H9 (cell line): ENCODE results near the gene MYO7B. TPM values are rescaled to one million over a fixed set of nuclear protein-coding genes. Genes with fewer than 3 reads are reported as not detected.

ENCODE experiments used
- DNase-seq: peaks from one replicate; pipeline ENCODE4 v3.0.0-alpha.2; 2017
- H2AFZ ChIP-seq: one replicate; pipeline ENCODE4 v1.6.1; 2013; ENCODE audit warnings: mild to moderate bottlenecking, low read length, control low read depth, moderate library complexity
- H2AK5ac ChIP-seq: 2 replicates; pipeline ENCODE4 v1.6.1; 2013; ENCODE audit warnings: low read length, control low read depth, mixed read lengths; ENCODE audit not compliant: insufficient read length
- H2BK120ac ChIP-seq: one replicate; pipeline ENCODE4 v1.6.1; 2013; ENCODE audit warnings: low read depth, mild to moderate bottlenecking, low read length, control low read depth, inconsistent platforms; ENCODE audit not compliant: poor library complexity, severe bottlenecking
- H2BK12ac ChIP-seq: 2 replicates; pipeline ENCODE4 v1.6.1; 2013; ENCODE audit warnings: low read length, control low read depth, mixed read lengths, low read depth; ENCODE audit not compliant: insufficient read length
- H2BK15ac ChIP-seq: 2 replicates; pipeline ENCODE4 v1.6.1; 2013; ENCODE audit warnings: low read depth, low read length, control low read depth
- H2BK20ac ChIP-seq: one replicate; pipeline ENCODE4 v1.6.1; 2013; ENCODE audit warnings: low read depth, mild to moderate bottlenecking, low read length, control low read depth, inconsistent platforms; ENCODE audit not compliant: poor library complexity, severe bottlenecking
- H2BK5ac ChIP-seq: 2 replicates; pipeline ENCODE4 v1.6.1; 2013; ENCODE audit warnings: low read length, control low read depth, mixed read lengths; ENCODE audit not compliant: insufficient read length
- H3K14ac ChIP-seq: 2 replicates; pipeline ENCODE4 v1.6.1; 2013; ENCODE audit warnings: low read length, control low read depth; ENCODE audit not compliant: insufficient read depth
- H3K18ac ChIP-seq: 2 replicates; pipeline ENCODE4 v1.6.1; 2013; ENCODE audit warnings: low read depth, mild to moderate bottlenecking, mixed read lengths, low read length, control low read depth; ENCODE audit not compliant: insufficient read length
- H3K23ac ChIP-seq: 2 replicates; pipeline ENCODE4 v1.6.1; 2013; ENCODE audit warnings: low read length, control low read depth, mixed read lengths, low read depth; ENCODE audit not compliant: insufficient read length
- H3K23me2 ChIP-seq: 2 replicates; pipeline ENCODE4 v1.6.1; 2013; ENCODE audit warnings: low read depth, mild to moderate bottlenecking, mixed read lengths, low read length, control low read depth; ENCODE audit not compliant: insufficient read length, poor library complexity, severe bottlenecking
- H3K27ac ChIP-seq: 2 replicates; pipeline ENCODE4 v1.5.1; 2013; ENCODE audit warnings: low read length, control low read depth, mixed read lengths, low read depth; ENCODE audit not compliant: insufficient read length
- H3K27me3 ChIP-seq: 2 replicates; pipeline ENCODE4 v1.6.1; 2013; ENCODE audit warnings: low read length, control low read depth, inconsistent platforms; ENCODE audit not compliant: insufficient read depth
- H3K4ac ChIP-seq: 2 replicates; pipeline ENCODE4 v1.6.1; 2013; ENCODE audit warnings: low read depth, mild to moderate bottlenecking, control low read depth, inconsistent platforms, low read length, moderate library complexity
- H3K4me1 ChIP-seq: 2 replicates; pipeline ENCODE4 v1.6.1; 2013; ENCODE audit warnings: low read length, control low read depth, inconsistent platforms; ENCODE audit not compliant: insufficient read depth
- H3K4me2 ChIP-seq: 2 replicates; pipeline ENCODE4 v1.6.1; 2013; ENCODE audit warnings: low read length, control low read depth, mixed read lengths; ENCODE audit not compliant: insufficient read length, insufficient read depth
- H3K56ac ChIP-seq: 2 replicates; pipeline ENCODE4 v1.6.1; 2013; ENCODE audit warnings: low read depth, mild to moderate bottlenecking, mixed read lengths, low read length, control low read depth; ENCODE audit not compliant: insufficient read length
- H3K79me1 ChIP-seq: 2 replicates; pipeline ENCODE4 v1.6.1; 2013; ENCODE audit warnings: low read depth, mild to moderate bottlenecking, moderate library complexity, low read length, control low read depth, inconsistent platforms; ENCODE audit not compliant: insufficient read depth, poor library complexity, severe bottlenecking
- H3K79me2 ChIP-seq: 2 replicates; pipeline ENCODE4 v1.6.1; 2013; ENCODE audit warnings: low read length, control low read depth, inconsistent platforms; ENCODE audit not compliant: insufficient read depth
- H3K9ac ChIP-seq: 2 replicates; pipeline ENCODE4 v1.6.1; 2013; ENCODE audit warnings: low read length, control low read depth, mixed read lengths; ENCODE audit not compliant: insufficient read length; ENCODE audit errors: extremely low read depth
- H3K9me3 ChIP-seq: one replicate; pipeline ENCODE4 v1.6.1; 2013; ENCODE audit warnings: low read depth, low read length, inconsistent platforms; ENCODE audit not compliant: control insufficient read depth
- H3T11ph ChIP-seq: one replicate; pipeline ENCODE4 v1.6.1; 2013; ENCODE audit warnings: mild to moderate bottlenecking, low read length, control low read depth, inconsistent platforms
- H4K20me1 ChIP-seq: one replicate; pipeline ENCODE4 v1.6.1; 2013; ENCODE audit not compliant: control insufficient read depth, insufficient read length, insufficient read depth
- H4K5ac ChIP-seq: 2 replicates; pipeline ENCODE4 v1.6.1; 2013; ENCODE audit warnings: low read depth, mild to moderate bottlenecking, mixed read lengths, low read length, control low read depth; ENCODE audit not compliant: insufficient read length
- H4K8ac ChIP-seq: replicated peaks from 2 replicates; pipeline ENCODE4 v1.6.1; 2013; ENCODE audit warnings: low read length, control low read depth, mixed read lengths, low read depth; ENCODE audit not compliant: insufficient read length
- H4K91ac ChIP-seq: 2 replicates; pipeline ENCODE4 v1.6.1; 2013; ENCODE audit warnings: low read depth, mild to moderate bottlenecking, moderate library complexity, mixed read lengths, low read length, control low read depth; ENCODE audit not compliant: insufficient read length
- H3K27ac Mint-ChIP-seq, 3 experiments: 2 replicates in 2 of 3; 3 replicates in 1 of 3; pipeline ENCODE4 v1.8.0; 2020 to 2021; ENCODE audit warnings: mixed read lengths in 3 of 3, mild to moderate bottlenecking in 1 of 3, moderate library complexity in 1 of 3
- H3K27me3 Mint-ChIP-seq: 2 replicates; pipeline ENCODE4 v1.8.0; 2021; ENCODE audit warnings: low read depth, mild to moderate bottlenecking, moderate library complexity, mixed read lengths
- H3K36me3 Mint-ChIP-seq, 3 experiments: 2 replicates in 2 of 3; 3 replicates in 1 of 3; pipeline ENCODE4 v1.8.0; 2020 to 2021; ENCODE audit warnings: low read depth in 3 of 3, mixed read lengths in 3 of 3; ENCODE audit not compliant: insufficient read depth in 1 of 3
- H3K4me1 Mint-ChIP-seq, 2 experiments: 2 replicates each; pipeline ENCODE4 v1.8.0; 2020; ENCODE audit warnings: mixed read lengths in 2 of 2
- H3K4me3 Mint-ChIP-seq, 2 experiments: 2 replicates in 1 of 2; 3 replicates in 1 of 2; pipeline ENCODE4 v1.8.0; 2020 to 2021; ENCODE audit warnings: mild to moderate bottlenecking in 2 of 2, mixed read lengths in 2 of 2, moderate library complexity in 1 of 2
- H3K9me3 Mint-ChIP-seq, 2 experiments: 2 replicates in 1 of 2; 3 replicates in 1 of 2; pipeline ENCODE4 v1.8.0; 2020; ENCODE audit warnings: mild to moderate bottlenecking in 2 of 2, mixed read lengths in 2 of 2, moderate library complexity in 1 of 2
- WGBS: extraction: QIAGEN DNeasy Blood & Tissue Kit; methylation state at CpG from one replicate; pipeline ENCODE4 v1.1.7; 2013; ENCODE audit warnings: missing lambda C conversion rate, low lambda C conversion rate, mixed read lengths; ENCODE audit not compliant: insufficient read length; ENCODE audit errors: extremely low coverage; 5-methylcytosine and 5-hydroxymethylcytosine counted together
- total RNA-seq: library from RNA; stranded (reverse); gene quantifications from 2 replicates; pipeline ENCODE4 v1.2.1, GENCODE V29; 2021
- TF ChIP-seq, protein P1 (sequence below): fragments of 200-600 bp; sonication (generic); conservative IDR thresholded peaks from 3 replicates; pipeline ENCODE4 v1.8.0; 2021; ENCODE audit warnings: antibody characterized with exemption, mild to moderate bottlenecking

MYO7B gene
- total RNA-seq, 1 experiment from 2014 or later, result not detected

DNA sequence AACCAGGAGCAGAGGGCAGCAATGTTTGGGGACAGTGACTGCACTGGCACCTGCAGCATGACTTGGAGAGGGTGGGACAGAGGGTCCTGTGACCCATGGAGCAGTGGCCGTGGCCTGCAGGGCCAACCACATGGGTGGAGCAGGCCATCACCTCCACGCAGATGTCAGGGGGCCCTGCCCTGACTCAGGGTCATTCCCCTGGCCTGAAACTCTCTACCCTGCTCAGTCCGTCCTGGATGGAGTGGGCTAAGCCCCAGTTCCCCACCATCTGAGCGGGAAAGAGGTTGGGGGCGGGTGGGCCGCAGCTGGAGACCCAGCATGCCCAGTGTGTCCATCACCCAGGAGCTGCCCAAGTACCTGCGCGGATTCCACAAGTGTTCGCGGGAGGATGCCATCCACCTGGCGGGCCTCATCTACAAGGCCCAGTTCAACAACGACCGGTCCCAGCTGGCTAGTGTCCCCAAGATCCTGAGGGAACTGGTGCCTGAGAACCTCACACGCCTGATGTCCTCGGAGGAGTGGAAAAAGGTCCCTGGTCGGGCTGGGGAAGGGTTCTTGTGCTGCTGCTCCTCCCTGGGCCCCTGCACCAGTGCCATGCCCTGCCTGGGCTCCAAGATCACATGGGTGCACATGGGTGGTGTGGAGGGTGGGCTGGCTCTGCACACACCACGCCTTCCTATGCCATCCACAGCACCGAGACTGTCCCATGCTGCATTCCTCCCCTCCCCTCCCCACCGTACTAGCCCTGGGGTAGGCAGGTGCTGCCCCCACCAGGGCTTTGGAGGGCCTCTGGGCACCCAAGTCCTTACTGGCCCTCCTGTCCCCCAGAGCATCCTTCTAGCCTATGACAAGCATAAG lies 100.1 kb downstream of the MYO7B start:
- Histone ChIP-seq H2BK20ac (no peak overlapping the region), H2AFZ (no peak overlapping the region), H4K5ac (no peak overlapping the region), H3K79me2 (no peaks in the 10 kb centered on the region), H3K14ac (no peak overlapping the region), H3T11ph (no peak overlapping the region), H3K18ac (no peak overlapping the region), H3K23me2 (no peaks in the 10 kb centered on the region), H2BK12ac (no peak overlapping the region), H4K91ac (no peak overlapping the region), H3K4me1 (no peaks in the 10 kb centered on the region; the same call in 1 of the 2 replicates), H2BK5ac (no peak overlapping the region), H2BK120ac (no peak overlapping the region), H3K27ac (no peak overlapping the region), H3K23ac (no peak overlapping the region), H3K4me2 (no peak overlapping the region), H4K8ac (no peak overlapping the region), H3K27me3 (no peaks in the 10 kb centered on the region), H2AK5ac (no peak overlapping the region), H3K4ac (no peak overlapping the region), H4K20me1 (no peaks in the 10 kb centered on the region), H2BK15ac (no peak overlapping the region), H3K9ac (no peak overlapping the region), H3K56ac (no peak overlapping the region), H3K79me1 (no peaks in the 10 kb centered on the region), H3K9me3 (no peaks in the 10 kb centered on the region)
- no CpG with 5 or more reads among the region's 19 CpGs for WGBS
- H3K9me3 Mint-ChIP-seq, result no peaks in the 10 kb centered on the region
- H3K27me3 Mint-ChIP-seq, result no peaks in the 10 kb centered on the region
- peaks cover 8% of the 10 kb centered on the region in 2 experiments for H3K4me1 Mint-ChIP-seq
- H3K4me3 Mint-ChIP-seq, result no peak overlapping the region
- TF ChIP-seq, protein P1, sequence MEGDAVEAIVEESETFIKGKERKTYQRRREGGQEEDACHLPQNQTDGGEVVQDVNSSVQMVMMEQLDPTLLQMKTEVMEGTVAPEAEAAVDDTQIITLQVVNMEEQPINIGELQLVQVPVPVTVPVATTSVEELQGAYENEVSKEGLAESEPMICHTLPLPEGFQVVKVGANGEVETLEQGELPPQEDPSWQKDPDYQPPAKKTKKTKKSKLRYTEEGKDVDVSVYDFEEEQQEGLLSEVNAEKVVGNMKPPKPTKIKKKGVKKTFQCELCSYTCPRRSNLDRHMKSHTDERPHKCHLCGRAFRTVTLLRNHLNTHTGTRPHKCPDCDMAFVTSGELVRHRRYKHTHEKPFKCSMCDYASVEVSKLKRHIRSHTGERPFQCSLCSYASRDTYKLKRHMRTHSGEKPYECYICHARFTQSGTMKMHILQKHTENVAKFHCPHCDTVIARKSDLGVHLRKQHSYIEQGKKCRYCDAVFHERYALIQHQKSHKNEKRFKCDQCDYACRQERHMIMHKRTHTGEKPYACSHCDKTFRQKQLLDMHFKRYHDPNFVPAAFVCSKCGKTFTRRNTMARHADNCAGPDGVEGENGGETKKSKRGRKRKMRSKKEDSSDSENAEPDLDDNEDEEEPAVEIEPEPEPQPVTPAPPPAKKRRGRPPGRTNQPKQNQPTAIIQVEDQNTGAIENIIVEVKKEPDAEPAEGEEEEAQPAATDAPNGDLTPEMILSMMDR, result no peak
- no peaks in the 10 kb centered on the region for H3K36me3 Mint-ChIP-seq
- no peak for DNase-seq
- H3K27ac Mint-ChIP-seq, result no peak overlapping the region; a peak in 1 of 7 replicates
